GM10266 (cell line): ENCODE measurements around the gene PGM5.

Experiments used
- DNase-seq: peaks from one replicate; pipeline ENCODE4 v3.0.0; 2012; ENCODE audit errors: extremely low spot score
- TF ChIP-seq, protein P1 (sequence below): IDR thresholded peaks from 2 replicates; pipeline ENCODE4 v1.5.1; 2012; ENCODE audit warnings: mild to moderate bottlenecking, low read depth; ENCODE audit not compliant: control insufficient read depth, insufficient read depth; ENCODE audit errors: missing control alignments

PGM5 gene

DNA sequence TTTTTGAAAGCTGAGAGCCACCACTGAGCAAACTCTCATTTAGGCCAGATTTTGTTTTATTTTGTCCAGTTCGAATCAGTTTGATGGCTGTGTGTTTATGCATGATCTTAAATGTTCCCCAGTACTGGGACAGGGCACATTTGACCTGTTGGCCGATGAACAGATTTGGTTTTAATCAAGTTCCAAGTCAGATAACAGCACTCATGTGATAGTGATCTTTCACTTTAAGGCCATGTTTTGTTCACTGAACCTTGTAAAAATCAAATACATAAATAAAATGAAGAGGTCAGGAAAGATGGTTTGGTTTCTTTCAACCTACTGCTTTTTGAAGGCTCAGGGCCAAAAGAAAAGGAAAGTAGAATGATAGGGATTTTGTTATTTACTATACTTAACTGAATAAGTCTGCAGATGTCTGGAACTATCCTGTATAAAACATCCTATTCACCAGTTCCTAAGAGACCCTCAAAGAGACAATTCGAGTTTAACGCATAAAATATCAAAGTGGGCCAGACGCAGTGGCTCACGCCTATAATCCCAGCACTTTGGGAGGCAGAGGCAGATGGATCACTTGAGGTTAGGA is 77.2 kb downstream of the PGM5 start:
- TF ChIP-seq, protein P1, sequence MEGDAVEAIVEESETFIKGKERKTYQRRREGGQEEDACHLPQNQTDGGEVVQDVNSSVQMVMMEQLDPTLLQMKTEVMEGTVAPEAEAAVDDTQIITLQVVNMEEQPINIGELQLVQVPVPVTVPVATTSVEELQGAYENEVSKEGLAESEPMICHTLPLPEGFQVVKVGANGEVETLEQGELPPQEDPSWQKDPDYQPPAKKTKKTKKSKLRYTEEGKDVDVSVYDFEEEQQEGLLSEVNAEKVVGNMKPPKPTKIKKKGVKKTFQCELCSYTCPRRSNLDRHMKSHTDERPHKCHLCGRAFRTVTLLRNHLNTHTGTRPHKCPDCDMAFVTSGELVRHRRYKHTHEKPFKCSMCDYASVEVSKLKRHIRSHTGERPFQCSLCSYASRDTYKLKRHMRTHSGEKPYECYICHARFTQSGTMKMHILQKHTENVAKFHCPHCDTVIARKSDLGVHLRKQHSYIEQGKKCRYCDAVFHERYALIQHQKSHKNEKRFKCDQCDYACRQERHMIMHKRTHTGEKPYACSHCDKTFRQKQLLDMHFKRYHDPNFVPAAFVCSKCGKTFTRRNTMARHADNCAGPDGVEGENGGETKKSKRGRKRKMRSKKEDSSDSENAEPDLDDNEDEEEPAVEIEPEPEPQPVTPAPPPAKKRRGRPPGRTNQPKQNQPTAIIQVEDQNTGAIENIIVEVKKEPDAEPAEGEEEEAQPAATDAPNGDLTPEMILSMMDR: no peak
- DNase-seq: no peak

DNA sequence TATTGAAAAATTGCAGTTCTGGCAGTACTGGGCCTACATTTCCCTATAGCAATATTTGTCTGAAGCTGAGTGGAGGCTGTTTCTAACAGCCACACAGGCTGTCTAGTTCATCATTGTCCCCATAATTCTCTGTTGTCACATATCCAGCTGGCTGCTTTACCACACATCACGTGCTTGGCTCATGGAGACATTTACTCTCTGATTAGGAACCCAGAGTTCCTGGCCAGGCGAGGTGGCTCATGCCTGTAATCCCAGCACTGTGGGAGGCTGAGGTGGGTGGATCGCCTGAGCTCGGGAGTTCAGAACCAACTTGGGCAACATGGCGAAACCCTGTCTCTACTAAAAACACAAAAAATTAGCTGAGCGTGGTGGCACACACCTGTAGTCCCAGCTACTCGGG is 81.4 kb downstream of the PGM5 start:
- no peak for DNase-seq
- TF ChIP-seq, protein P1: no peak

DNA sequence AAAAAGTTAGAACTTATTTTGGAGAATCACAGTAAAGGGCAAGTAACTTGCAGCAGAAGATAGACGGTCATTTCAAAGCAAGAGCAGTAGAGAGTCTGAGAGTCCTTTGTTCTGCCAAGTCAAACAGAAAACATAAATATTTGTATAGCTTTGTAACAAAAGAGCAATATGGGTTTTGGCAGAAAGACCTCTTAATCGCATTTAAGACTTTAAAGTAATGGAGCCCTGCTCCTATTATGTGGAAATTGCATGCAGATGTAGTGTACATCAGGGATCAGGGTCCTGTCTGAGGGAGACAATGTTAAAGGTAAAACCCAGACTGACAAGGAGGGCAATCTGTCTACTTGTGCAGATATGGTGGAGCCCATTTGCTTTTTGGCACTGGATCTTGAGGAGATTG is 87.2 kb downstream of the PGM5 start:
- DNase-seq: no peak
- TF ChIP-seq, protein P1: no peak

DNA sequence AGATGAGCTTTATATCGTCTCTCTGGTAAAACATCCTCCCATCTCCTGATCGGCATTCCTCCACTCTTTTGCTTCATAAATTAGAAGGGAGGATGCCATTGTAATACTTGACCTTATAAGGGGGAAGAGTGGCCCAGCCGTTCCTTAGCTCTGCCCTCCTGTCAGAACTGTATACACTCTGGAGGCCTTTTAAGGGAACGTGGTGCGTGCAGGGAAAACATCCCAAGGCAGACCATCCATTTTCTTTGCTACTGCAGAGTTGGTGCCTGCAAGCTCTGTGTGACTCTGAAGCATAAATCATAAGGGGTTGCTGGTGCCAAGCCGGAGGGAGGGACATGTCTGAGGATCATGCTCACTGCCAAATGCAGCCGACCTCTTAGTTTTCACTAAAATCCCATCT is 90.4 kb downstream of the PGM5 start:
- no peak for DNase-seq
- TF ChIP-seq, protein P1: no peak

DNA sequence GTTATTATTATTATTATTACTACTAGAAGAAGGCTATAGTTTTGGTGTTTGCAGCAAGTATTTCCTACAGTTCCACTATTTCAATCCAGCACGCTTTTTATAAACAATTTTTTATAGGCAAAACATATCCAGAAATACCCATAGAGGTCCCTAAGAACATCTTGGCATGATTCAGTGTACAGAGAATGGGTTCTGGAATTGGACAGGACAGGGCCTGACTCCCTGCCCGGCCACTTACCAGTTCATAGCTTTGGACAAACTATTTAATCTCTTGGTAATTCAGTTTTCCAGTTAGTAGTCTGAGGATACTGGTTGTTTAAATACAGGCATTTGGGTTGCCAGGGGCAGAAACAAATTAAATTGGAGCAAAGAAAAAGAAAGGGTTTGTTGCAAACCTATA is 91.2 kb downstream of the PGM5 start:
- DNase-seq: no peak
- TF ChIP-seq, protein P1: no peak

DNA sequence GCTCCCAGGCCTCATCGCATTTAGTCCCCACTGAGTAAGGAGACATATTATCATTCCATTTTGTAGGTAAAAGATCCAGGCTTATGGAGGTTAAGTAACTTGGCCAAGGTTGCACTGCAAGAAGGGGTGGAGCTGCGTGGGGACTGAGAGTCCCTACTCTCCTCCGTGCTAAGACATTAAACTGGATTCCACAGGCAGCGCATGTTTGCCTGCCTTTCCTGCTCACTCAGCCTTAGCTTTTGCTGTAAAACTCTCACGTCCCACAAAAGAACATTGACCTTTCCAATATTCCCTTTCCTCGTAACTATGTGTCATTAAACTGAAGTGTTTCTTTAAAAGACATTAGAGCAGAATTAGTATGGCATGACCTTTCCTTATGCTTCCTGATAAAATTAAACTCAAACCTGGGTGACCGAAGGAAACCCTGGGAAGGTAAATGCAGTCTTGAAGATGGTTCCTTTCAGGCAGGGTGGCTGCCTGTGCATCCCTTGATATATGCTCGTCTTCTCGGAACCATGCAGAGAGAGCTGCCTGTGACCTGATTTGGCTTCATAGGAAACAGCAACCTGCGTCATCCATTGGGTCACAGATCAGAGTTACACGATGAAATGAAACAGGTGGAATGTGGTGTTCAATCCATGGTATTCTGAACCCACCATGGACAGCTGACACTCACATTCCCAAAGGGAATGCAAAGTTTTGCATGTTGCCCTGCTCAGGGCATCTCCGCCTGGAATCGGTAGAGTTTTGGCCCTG is 98.3 kb downstream of the PGM5 start:
- TF ChIP-seq, protein P1: no peak
- no peak for DNase-seq

DNA sequence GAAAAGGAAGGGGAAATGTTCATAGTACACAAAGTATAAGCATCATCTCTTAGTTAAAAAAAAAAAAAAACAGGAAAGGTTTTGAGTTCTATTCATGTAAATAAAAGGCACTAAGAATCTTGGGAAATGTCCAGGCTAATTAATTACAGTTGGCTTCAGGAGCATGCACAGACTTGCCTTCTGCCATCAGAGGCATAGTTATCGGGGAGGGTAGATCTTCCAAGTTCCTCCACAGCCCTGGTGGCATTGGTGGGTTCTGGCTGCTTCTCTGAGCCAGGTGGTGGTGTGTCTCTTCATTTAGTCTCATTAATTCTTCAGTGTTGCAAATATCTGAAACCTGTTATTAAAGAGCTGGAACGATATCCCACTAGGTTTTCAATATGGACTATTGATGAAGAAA is 99.0 kb downstream of the PGM5 start:
- TF ChIP-seq, protein P1: no peak
- no peak for DNase-seq
